ENCODE results near the gene ABCA3.

Gene ABCA3

GRCh38 chr16:2325181-2325580 is 15.3 kb downstream of the ABCA3 start:
- TF ChIP-seq CTCF (conservative IDR thresholded peaks at IDR 0.05), result no peak
- TF ChIP-seq ZFX (IDR thresholded peaks at IDR 0.05), result no peak
- H3K27ac ChIP-seq, result no peak overlapping the region

GRCh38 chr16:2324296-2324859 is 16.1 kb downstream of the ABCA3 start:
- no peak overlapping the region for H3K27ac ChIP-seq
- no peak for TF ChIP-seq CTCF (conservative IDR thresholded peaks at IDR 0.05)
- TF ChIP-seq ZFX (IDR thresholded peaks at IDR 0.05), result no peak

- no peak overlapping the region for H3K27ac ChIP-seq
- no peak for TF ChIP-seq CTCF (conservative IDR thresholded peaks at IDR 0.05)
- no peak for TF ChIP-seq ZFX (IDR thresholded peaks at IDR 0.05)
These were observed 16.8 kb downstream of the ABCA3 start for GRCh38 chr16:2323701-2324100.

- no peak overlapping the region for H3K27ac ChIP-seq
- TF ChIP-seq ZFX (IDR thresholded peaks at IDR 0.05), result no peak
- TF ChIP-seq CTCF (conservative IDR thresholded peaks at IDR 0.05), result no peak
These were observed 20.9 kb downstream of the ABCA3 start for GRCh38 chr16:2319606-2320005.

GRCh38 chr16:2317231-2318020 is 23.1 kb downstream of the ABCA3 start:
- H3K27ac ChIP-seq, result no peak overlapping the region
- TF ChIP-seq ZFX (IDR thresholded peaks at IDR 0.05) (no peak), CTCF (conservative IDR thresholded peaks at IDR 0.05) (no peak)

GRCh38 chr16:2308089-2308962 is 32.2 kb downstream of the ABCA3 start:
- no peak overlapping the region for H3K27ac ChIP-seq
- no peak for TF ChIP-seq ZFX (IDR thresholded peaks at IDR 0.05)
- no peak for TF ChIP-seq CTCF (conservative IDR thresholded peaks at IDR 0.05)

GRCh38 chr16:2299915-2300192 is 40.7 kb downstream of the ABCA3 start:
- TF ChIP-seq CTCF (conservative IDR thresholded peaks at IDR 0.05) (no peak), ZFX (IDR thresholded peaks at IDR 0.05) (no peak)
- no peak overlapping the region for H3K27ac ChIP-seq

Data from C4-2B (cell line).